BLaER1 (cell line): ENCODE measurements around the gene EVX1.

Source experiments
- H3K27ac ChIP-seq: shearing (Covaris generic); formaldehyde crosslinking; 2 replicates; pipeline ENCODE4 v1.8.1; 2022
- H3K27me3 ChIP-seq: shearing (Covaris generic); formaldehyde crosslinking; 2 replicates; pipeline ENCODE4 v1.8.1; 2022
- H3K36me3 ChIP-seq: shearing (Covaris generic); formaldehyde crosslinking; 2 replicates; pipeline ENCODE4 v1.8.1; 2022
- H3K4me1 ChIP-seq: shearing (Covaris generic); formaldehyde crosslinking; 2 replicates; pipeline ENCODE4 v1.8.1; 2022
- H3K4me2 ChIP-seq: shearing (Covaris generic); formaldehyde crosslinking; 2 replicates; pipeline ENCODE4 v1.8.1; 2022
- H3K4me3 ChIP-seq: shearing (Covaris generic); formaldehyde crosslinking; 2 replicates; pipeline ENCODE4 v1.8.1; 2022
- H3K9ac ChIP-seq: shearing (Covaris generic); formaldehyde crosslinking; 2 replicates; pipeline ENCODE4 v1.8.1; 2022
- H3K9me3 ChIP-seq: shearing (Covaris generic); formaldehyde crosslinking; 2 replicates; pipeline ENCODE4 v1.8.1; 2022
- H4K20me1 ChIP-seq: shearing (Covaris generic); formaldehyde crosslinking; 2 replicates; pipeline ENCODE4 v1.8.1; 2022
- Cebpa-rat ChIP-seq: shearing (Covaris generic); IDR thresholded peaks from 2 replicates; pipeline ENCODE4 v1.8.1; 2022

Gene EVX1

GRCh38 chr7:27248911-27249723 lies 6.5 kb downstream of the EVX1 start:
- Histone ChIP-seq H3K27ac (no peak overlapping the region), H3K4me1 (no peaks in the 10 kb centered on the region; the same call in 1 of the 2 replicates), H3K9me3 (peaks cover 74% of the 10 kb centered on the region), H4K20me1 (no peaks in the 10 kb centered on the region), H3K4me2 (0 out of 2 replicates have a peak overlapping the region, but pooled peaks have one; percentile 5), H3K9ac (no peak overlapping the region), H3K36me3 (no peaks in the 10 kb centered on the region), H3K4me3 (no peak overlapping the region), H3K27me3 (peaks cover 78% of the 10 kb centered on the region)
- no peak for TF ChIP-seq Cebpa-rat

GRCh38 chr7:27249724-27250556 lies 7.3 kb downstream of the EVX1 start:
- H3K4me1 ChIP-seq = no peaks in the 10 kb centered on the region; the same call in 1 of the 2 replicates
- no peak overlapping the region for H3K4me3 ChIP-seq
- no peak overlapping the region for H3K27ac ChIP-seq
- peaks cover 66% of the 10 kb centered on the region for H3K9me3 ChIP-seq
- no peak overlapping the region for H3K9ac ChIP-seq
- no peak for TF ChIP-seq Cebpa-rat
- no peaks in the 10 kb centered on the region for H4K20me1 ChIP-seq
- H3K27me3 ChIP-seq = peaks cover 70% of the 10 kb centered on the region
- H3K36me3 ChIP-seq = no peaks in the 10 kb centered on the region
- H3K4me2 ChIP-seq = no peak overlapping the region

- Histone ChIP-seq H3K27ac (no peak overlapping the region), H4K20me1 (no peaks in the 10 kb centered on the region), H3K9ac (no peak overlapping the region), H3K4me1 (no peaks in the 10 kb centered on the region; the same call in 1 of the 2 replicates), H3K4me2 (no peak overlapping the region), H3K27me3 (peaks cover 63% of the 10 kb centered on the region), H3K36me3 (no peaks in the 10 kb centered on the region), H3K4me3 (no peak overlapping the region), H3K9me3 (peaks cover 59% of the 10 kb centered on the region)
- TF ChIP-seq Cebpa-rat = no peak
Observed at GRCh38 chr7:27250557-27251070, 8.0 kb downstream of the EVX1 start.

- Histone ChIP-seq H3K9ac (no peak overlapping the region), H3K27ac (no peak overlapping the region), H3K4me2 (no peak overlapping the region), H3K9me3 (peaks cover 53% of the 10 kb centered on the region), H3K27me3 (peaks cover 57% of the 10 kb centered on the region), H3K36me3 (no peaks in the 10 kb centered on the region), H3K4me3 (no peak overlapping the region), H3K4me1 (no peaks in the 10 kb centered on the region; the same call in 1 of the 2 replicates), H4K20me1 (no peaks in the 10 kb centered on the region)
- TF ChIP-seq Cebpa-rat = no peak
Observed at GRCh38 chr7:27251136-27251651, 8.6 kb downstream of the EVX1 start.

GRCh38 chr7:27251652-27252590 lies 9.3 kb downstream of the EVX1 start:
- peaks cover 50% of the 10 kb centered on the region for H3K27me3 ChIP-seq

GRCh38 chr7:27254625-27255024 lies 12.0 kb downstream of the EVX1 start:
- no peak overlapping the region for H3K4me2 ChIP-seq
- H3K4me3 ChIP-seq = no peak overlapping the region
- H3K27me3 ChIP-seq = peaks cover 23% of the 10 kb centered on the region
- no peak overlapping the region for H3K9ac ChIP-seq
- H3K27ac ChIP-seq = no peak overlapping the region
- TF ChIP-seq Cebpa-rat = no peak
- no peaks in the 10 kb centered on the region for H4K20me1 ChIP-seq
- no peaks in the 10 kb centered on the region for H3K36me3 ChIP-seq
- peaks cover 28% of the 10 kb centered on the region for H3K9me3 ChIP-seq
- peaks cover 10% of the 10 kb centered on the region for H3K4me1 ChIP-seq

More at GRCh38 chr7:27251652-27252590, 9.3 kb downstream of the EVX1 start:
- H3K4me2 ChIP-seq = no peak overlapping the region
- H3K9ac ChIP-seq = no peak overlapping the region
- H3K27ac ChIP-seq = no peak overlapping the region
- H3K4me1 ChIP-seq = no peaks in the 10 kb centered on the region; the same call in 1 of the 2 replicates
- peaks cover 46% of the 10 kb centered on the region for H3K9me3 ChIP-seq
- no peak overlapping the region for H3K4me3 ChIP-seq
- TF ChIP-seq Cebpa-rat = no peak
- no peaks in the 10 kb centered on the region for H3K36me3 ChIP-seq
- H4K20me1 ChIP-seq = no peaks in the 10 kb centered on the region

- no peak overlapping the region for H3K27ac ChIP-seq
- no peaks in the 10 kb centered on the region for H3K9me3 ChIP-seq
- TF ChIP-seq Cebpa-rat = no peak
- H3K4me3 ChIP-seq = no peak overlapping the region
- H3K9ac ChIP-seq = no peak overlapping the region
- H4K20me1 ChIP-seq = no peaks in the 10 kb centered on the region
- no peak overlapping the region for H3K4me2 ChIP-seq
- peaks cover 10% of the 10 kb centered on the region for H3K4me1 ChIP-seq
- no peaks in the 10 kb centered on the region for H3K27me3 ChIP-seq
- H3K36me3 ChIP-seq = no peaks in the 10 kb centered on the region
Observed at GRCh38 chr7:27260211-27260610, 17.6 kb downstream of the EVX1 start.

GRCh38 chr7:27262121-27262520 lies 19.5 kb downstream of the EVX1 start:
- no peak overlapping the region for H3K27ac ChIP-seq
- no peak overlapping the region for H3K9ac ChIP-seq
- no peaks in the 10 kb centered on the region for H4K20me1 ChIP-seq
- H3K4me3 ChIP-seq = no peak overlapping the region
- TF ChIP-seq Cebpa-rat = no peak
- no peaks in the 10 kb centered on the region for H3K36me3 ChIP-seq
- H3K9me3 ChIP-seq = no peaks in the 10 kb centered on the region
- H3K4me1 ChIP-seq = peaks cover 10% of the 10 kb centered on the region
- H3K27me3 ChIP-seq = no peaks in the 10 kb centered on the region
- H3K4me2 ChIP-seq = no peak overlapping the region

- Histone ChIP-seq H3K9me3 (0 out of 2 replicates have a peak, but pooled peaks cover 3% of the 10 kb centered on the region), H3K27me3 (no peaks in the 10 kb centered on the region), H3K36me3 (no peaks in the 10 kb centered on the region), H4K20me1 (no peaks in the 10 kb centered on the region), H3K9ac (no peak overlapping the region), H3K4me1 (no peaks in the 10 kb centered on the region), H3K27ac (no peak overlapping the region), H3K4me2 (no peak overlapping the region), H3K4me3 (no peak overlapping the region)
- no peak for TF ChIP-seq Cebpa-rat
Observed at GRCh38 chr7:27263781-27264180, 21.2 kb downstream of the EVX1 start.
